Sigmoid colon (tissue), 4 donors: ENCODE data around the gene SERPINH1.

Experiments used
- EP300 ChIP-seq, 4 donors: sonication (generic); formaldehyde crosslinking; IDR thresholded peaks; one replicate each; pipeline ENCODE4 v1.6.1; 2017; ENCODE audit warnings: antibody characterized with exemption in 4 of 4
- TF ChIP-seq, protein P1 (sequence below), 4 experiments: fragments of 450-650 bp in 3 of 4; fragments of 200-600 bp in 1 of 4; IDR thresholded peaks; one replicate each; pipeline ENCODE4 v1.5.1; 2016 to 2019; ENCODE audit warnings: antibody characterized with exemption in 4 of 4, mild to moderate bottlenecking in 3 of 4, moderate library complexity in 2 of 4

DNA sequence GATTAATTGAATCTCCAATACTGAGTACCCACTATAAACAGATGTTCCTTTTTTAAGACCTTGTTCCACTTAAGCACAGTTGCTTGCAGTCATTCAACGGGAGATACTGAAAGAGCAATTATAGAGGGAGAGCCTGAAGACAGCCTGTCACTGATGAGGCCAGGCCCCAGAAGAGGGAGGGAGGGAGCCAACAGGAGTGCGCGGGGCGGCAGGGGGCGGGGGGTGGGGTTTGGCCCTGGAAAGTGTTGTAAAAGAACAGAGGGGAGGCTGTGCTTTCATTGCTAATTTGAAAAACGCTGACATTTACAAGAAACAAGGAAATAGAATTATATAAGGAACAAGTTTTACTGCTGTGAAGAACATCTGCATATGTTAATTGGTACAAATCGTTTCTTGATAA is 53.7 kb downstream of the SERPINH1 start:
- TF ChIP-seq, protein P1, sequence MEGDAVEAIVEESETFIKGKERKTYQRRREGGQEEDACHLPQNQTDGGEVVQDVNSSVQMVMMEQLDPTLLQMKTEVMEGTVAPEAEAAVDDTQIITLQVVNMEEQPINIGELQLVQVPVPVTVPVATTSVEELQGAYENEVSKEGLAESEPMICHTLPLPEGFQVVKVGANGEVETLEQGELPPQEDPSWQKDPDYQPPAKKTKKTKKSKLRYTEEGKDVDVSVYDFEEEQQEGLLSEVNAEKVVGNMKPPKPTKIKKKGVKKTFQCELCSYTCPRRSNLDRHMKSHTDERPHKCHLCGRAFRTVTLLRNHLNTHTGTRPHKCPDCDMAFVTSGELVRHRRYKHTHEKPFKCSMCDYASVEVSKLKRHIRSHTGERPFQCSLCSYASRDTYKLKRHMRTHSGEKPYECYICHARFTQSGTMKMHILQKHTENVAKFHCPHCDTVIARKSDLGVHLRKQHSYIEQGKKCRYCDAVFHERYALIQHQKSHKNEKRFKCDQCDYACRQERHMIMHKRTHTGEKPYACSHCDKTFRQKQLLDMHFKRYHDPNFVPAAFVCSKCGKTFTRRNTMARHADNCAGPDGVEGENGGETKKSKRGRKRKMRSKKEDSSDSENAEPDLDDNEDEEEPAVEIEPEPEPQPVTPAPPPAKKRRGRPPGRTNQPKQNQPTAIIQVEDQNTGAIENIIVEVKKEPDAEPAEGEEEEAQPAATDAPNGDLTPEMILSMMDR (IDR thresholded peaks at IDR 0.05): no peak
- no peak for TF ChIP-seq EP300 (IDR thresholded peaks at IDR 0.05)
